ENCODE measurements around the gene LMBRD1. TPM values are rescaled to one million over a fixed set of nuclear protein-coding genes. Genes with fewer than 3 reads are reported as not detected.

LMBRD1 gene
- total RNA-seq, 3 donors from 2014 or later: 55.0 to 87.9 (median 63.3) TPM

GRCh38 chr6:69775941-69776340 lies 20.9 kb downstream of the LMBRD1 start:
- Histone ChIP-seq H3K9me3 (no peaks in the 10 kb centered on the region), H3K36me3 (ENCODE audit: low read depth) (no peaks in the 10 kb centered on the region), H3K4me3 (no peak overlapping the region), H3K4me1 (ENCODE audit: low read depth) (peaks cover under 1% of the 10 kb centered on the region)
- no peak for ATAC-seq
- intact Hi-C loops (cut with DNase I, micrococcal nuclease): no loop called here
- no peak for TF ChIP-seq CTCF (IDR thresholded peaks at IDR 0.05)
- no peak for DNase-seq

GRCh38 chr6:69775585-69775849 lies 21.3 kb downstream of the LMBRD1 start:
- no peak for TF ChIP-seq CTCF (IDR thresholded peaks at IDR 0.05)
- no peak for DNase-seq
- Histone ChIP-seq H3K36me3 (ENCODE audit: low read depth) (no peaks in the 10 kb centered on the region), H3K4me1 (ENCODE audit: low read depth) (no peaks in the 10 kb centered on the region), H3K4me3 (no peak overlapping the region), H3K9me3 (no peaks in the 10 kb centered on the region)
- intact Hi-C loops (cut with DNase I, micrococcal nuclease): no loop called here
- no peak for ATAC-seq

GRCh38 chr6:69774740-69775584 lies 21.8 kb downstream of the LMBRD1 start:
- no peak for DNase-seq
- no peak for ATAC-seq
- Histone ChIP-seq H3K4me1 (ENCODE audit: low read depth) (no peaks in the 10 kb centered on the region), H3K4me3 (no peak overlapping the region), H3K9me3 (no peaks in the 10 kb centered on the region), H3K36me3 (ENCODE audit: low read depth) (no peaks in the 10 kb centered on the region)
- TF ChIP-seq CTCF (IDR thresholded peaks at IDR 0.05): no peak
- intact Hi-C loops (cut with DNase I, micrococcal nuclease): no loop called here

- intact Hi-C loops (cut with DNase I, micrococcal nuclease): no loop called here
- H3K4me3 ChIP-seq: no peak overlapping the region
These were observed 25.5 kb downstream of the LMBRD1 start for GRCh38 chr6:69771158-69771906.

GRCh38 chr6:69768664-69769063 lies 28.1 kb downstream of the LMBRD1 start:
- DNase-seq (no peak), ATAC-seq (no peak)
- intact Hi-C loops (cut with DNase I, micrococcal nuclease): no loop called here
- Histone ChIP-seq H3K4me1 (ENCODE audit: low read depth) (no peaks in the 10 kb centered on the region), H3K9me3 (no peaks in the 10 kb centered on the region), H3K36me3 (ENCODE audit: low read depth) (no peaks in the 10 kb centered on the region), H3K4me3 (no peak overlapping the region)
- no peak for TF ChIP-seq CTCF (IDR thresholded peaks at IDR 0.05)

More at GRCh38 chr6:69771158-69771906, 25.5 kb downstream of the LMBRD1 start:
- Histone ChIP-seq H3K36me3 (ENCODE audit: low read depth) (no peaks in the 10 kb centered on the region), H3K9me3 (no peaks in the 10 kb centered on the region), H3K4me1 (ENCODE audit: low read depth) (no peaks in the 10 kb centered on the region)
- no peak for ATAC-seq
- DNase-seq: no peak
- no peak for TF ChIP-seq CTCF (IDR thresholded peaks at IDR 0.05)
